Left kidney (tissue), 2 donors: ENCODE measurements around the gene SNX18. TPM values are rescaled to one million over a fixed set of nuclear protein-coding genes. Genes with fewer than 3 reads are reported as not detected.

Experiments used
- DNase-seq: peaks from one replicate; pipeline ENCODE4 v3.0.0-alpha.2; 2013
- polyA plus RNA-seq: library from polyadenylated mRNA; unstranded; fragments of 120-200 nt; gene quantifications from one replicate; pipeline ENCODE4 v1.2.1, GENCODE V29; 2013; ENCODE audit not compliant: insufficient read length

The SNX18 gene
- polyA plus RNA-seq, 1 donor: 28.6 TPM

DNA sequence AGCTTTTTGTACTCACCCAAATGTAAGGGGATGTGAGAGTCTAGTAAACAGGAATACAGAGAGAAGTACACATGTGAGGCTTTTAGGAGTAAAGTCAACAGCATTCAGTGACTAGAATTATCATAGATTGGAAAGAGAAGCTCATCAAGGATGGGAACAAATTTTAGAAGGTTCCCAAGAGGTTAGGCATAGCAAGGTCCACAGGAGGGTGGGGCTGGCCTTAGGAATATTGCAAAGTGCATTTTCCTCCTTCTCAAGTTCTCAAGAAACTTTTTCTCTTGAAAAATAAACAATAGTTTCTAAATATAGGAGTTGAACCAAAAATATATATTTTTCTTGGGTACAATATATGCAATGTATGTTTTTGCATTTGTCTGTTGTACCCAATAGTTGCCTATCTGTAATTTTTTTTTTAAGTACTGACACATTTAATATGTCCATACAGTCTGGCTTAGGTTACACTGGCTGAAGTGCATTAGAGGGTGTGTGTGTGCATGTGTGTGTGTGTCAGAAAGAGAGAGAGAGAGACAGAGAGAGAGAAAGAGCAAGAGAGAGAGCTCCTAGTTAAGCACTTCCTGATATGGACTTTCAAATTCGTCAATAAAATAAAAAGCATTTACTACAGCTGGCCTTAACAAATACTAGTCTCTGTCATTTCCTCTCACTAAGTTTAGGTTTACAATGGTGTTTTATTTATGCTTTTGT, 62.2 kb downstream of the SNX18 start:
- DNase-seq: no peak

GRCh38 chr5:54580997-54581811, 63.6 kb downstream of the SNX18 start:
- DNase-seq: no peak

- DNase-seq: no peak
These were observed 64.4 kb downstream of the SNX18 start for GRCh38 chr5:54581831-54582548.

DNA sequence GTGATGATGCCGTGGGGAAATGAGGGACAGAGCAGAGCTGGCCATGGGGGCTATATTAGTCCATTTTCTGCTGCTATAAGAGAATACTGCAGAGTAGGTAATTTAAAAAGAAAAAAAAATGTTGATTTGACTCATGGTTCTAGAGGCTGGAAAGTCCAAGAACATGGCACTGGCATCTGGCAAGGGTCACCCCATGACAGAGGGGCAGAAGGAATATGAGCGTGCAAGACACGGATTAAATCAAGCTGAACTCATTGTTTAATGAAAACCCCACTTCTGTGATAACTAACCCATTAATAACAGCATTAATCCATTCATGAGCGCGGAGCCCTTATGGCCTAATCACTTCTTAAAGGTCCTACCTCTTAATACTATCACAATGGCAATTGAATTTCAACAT, 68.8 kb downstream of the SNX18 start:
- DNase-seq: no peak

DNA sequence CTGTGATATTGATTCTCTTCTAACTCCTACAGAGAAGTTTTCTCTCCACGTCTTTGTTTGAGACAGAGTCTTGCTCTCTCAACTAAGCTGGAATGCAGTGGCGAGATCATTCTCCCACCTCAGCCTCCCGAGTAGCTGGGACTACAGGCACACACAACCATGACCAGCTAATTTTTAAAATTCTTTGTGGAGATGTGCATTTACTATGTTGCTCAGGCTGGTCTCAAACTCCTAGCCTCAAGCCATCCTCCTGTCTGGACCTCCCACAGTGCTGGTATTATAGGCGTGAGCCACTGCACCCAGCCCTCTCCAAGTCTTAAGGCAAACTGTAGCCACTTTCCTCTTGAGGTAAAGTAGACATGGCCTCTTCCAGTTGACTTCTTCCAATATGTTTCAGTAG, 72.2 kb downstream of the SNX18 start:
- no peak for DNase-seq

- no peak for DNase-seq
These were observed 73.3 kb downstream of the SNX18 start for GRCh38 chr5:54590824-54591223.

DNA sequence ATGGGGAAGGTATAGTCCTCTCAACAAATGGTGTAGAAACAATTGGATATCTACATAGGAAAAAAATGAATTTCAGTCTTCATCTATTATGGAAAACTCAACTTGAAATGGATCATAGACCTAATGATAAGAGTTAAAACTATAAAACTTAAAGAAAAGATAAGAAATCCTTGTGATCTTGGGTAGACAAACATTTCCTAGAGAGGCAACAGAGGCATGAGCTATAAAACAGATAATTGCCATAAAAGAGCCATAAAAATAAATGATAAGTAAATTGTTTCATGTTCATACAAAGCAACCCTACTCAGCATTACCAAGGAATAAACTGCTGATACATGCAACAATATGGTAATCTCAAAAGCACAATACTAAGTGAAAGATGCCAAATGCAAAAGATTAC, 76.2 kb downstream of the SNX18 start:
- no peak for DNase-seq

DNA sequence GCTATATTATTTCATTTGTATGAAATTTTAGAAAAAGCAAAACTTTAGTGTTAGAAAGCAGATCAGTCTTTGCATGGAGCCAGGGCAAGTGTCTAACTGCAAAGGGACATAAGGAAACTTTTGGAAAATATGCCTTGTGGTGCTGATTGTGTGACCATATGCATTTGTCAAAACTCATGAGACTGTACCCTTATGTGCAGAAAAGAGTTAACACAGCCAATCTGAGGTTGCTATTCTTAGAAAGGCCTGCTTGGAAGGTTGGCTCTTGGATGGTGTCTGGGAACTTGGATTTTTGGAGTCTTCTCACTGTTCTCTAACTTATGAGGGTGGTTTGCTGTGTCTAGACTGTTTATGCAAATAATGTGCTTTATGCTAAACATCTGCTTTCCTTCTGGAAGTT, 76.6 kb downstream of the SNX18 start:
- no peak for DNase-seq

DNA sequence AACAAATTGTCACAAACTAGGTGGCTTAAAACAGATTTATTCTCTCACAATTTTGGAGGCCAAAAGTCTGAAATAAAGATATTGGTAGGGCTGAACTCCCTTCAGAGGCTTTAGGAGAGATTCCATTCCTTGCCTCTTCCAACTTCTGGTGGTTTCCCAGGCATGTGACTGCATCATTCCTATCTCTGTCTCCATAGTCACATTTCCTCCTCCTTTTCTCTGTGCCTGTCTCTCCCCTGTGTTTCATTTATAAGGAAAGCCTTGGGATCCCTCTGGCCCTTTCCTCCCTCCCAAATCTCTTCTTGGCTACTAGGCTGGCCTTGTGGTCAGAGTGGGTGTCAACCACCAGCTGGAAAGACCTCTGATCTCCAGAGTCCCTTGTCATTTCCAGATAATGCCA, 78.2 kb downstream of the SNX18 start:
- DNase-seq: no peak

Other genes with a start within 250 kb of the SNX18 start
- gene ARL15, start 207.2 kb upstream of the SNX18 start, polyA plus RNA-seq: 30.9 TPM
- gene HSPB3, start 62.1 kb upstream of the SNX18 start, polyA plus RNA-seq: not detected